Smooth muscle cell (in vitro differentiated cells): ENCODE measurements around the gene CCDC88B. TPM values are rescaled to one million over a fixed set of nuclear protein-coding genes. Genes with fewer than 3 reads are reported as not detected.

Source experiments
- DNase-seq: peaks from one replicate; lab custom pipeline; 2025; ENCODE audit not compliant: unreplicated experiment; lab: John Stamatoyannopoulos, UW
- H2AFZ ChIP-seq: fragments of 200-600 bp; sonication (generic); 2 replicates; pipeline ENCODE4 v1.6.0; 2016; ENCODE audit warnings: antibody characterized with exemption, low read depth, mild to moderate bottlenecking
- H3F3A ChIP-seq: fragments of 200-600 bp; sonication (generic); 2 replicates; pipeline ENCODE4 v1.6.0; 2017; ENCODE audit warnings: antibody characterized with exemption, low read depth
- H3K27ac ChIP-seq: fragments of 200-600 bp; sonication (generic); 2 replicates; pipeline ENCODE4 v1.5.1; 2016; ENCODE audit warnings: low read depth, mild to moderate bottlenecking
- H3K27me3 ChIP-seq: fragments of 200-600 bp; sonication (generic); 2 replicates; pipeline ENCODE4 v1.6.1; 2016; ENCODE audit warnings: low read depth, mild to moderate bottlenecking
- H3K36me3 ChIP-seq: fragments of 200-600 bp; sonication (generic); 2 replicates; pipeline ENCODE4 v1.5.1; 2016; ENCODE audit warnings: low read depth
- H3K4me1 ChIP-seq: fragments of 200-600 bp; sonication (generic); 2 replicates; pipeline ENCODE4 v1.5.1; 2016; ENCODE audit warnings: low read depth
- H3K4me2 ChIP-seq: fragments of 200-600 bp; sonication (generic); 2 replicates; pipeline ENCODE4 v1.6.0; 2016; ENCODE audit warnings: mild to moderate bottlenecking
- H3K4me3 ChIP-seq: fragments of 200-600 bp; sonication (generic); 2 replicates; pipeline ENCODE4 v1.5.1; 2016; ENCODE audit warnings: mild to moderate bottlenecking
- H3K79me2 ChIP-seq: fragments of 200-600 bp; sonication (generic); 2 replicates; pipeline ENCODE4 v1.6.0; 2016; ENCODE audit warnings: low read depth, mild to moderate bottlenecking
- H3K9ac ChIP-seq: fragments of 200-600 bp; sonication (generic); 2 replicates; pipeline ENCODE4 v1.6.0; 2016; ENCODE audit warnings: low read depth
- H3K9me3 ChIP-seq: fragments of 200-600 bp; sonication (generic); replicated peaks from 2 replicates; pipeline ENCODE4 v1.5.1; 2016; ENCODE audit warnings: low read depth
- H4K20me1 ChIP-seq: fragments of 200-600 bp; sonication (generic); 2 replicates; pipeline ENCODE4 v1.6.0; 2016; ENCODE audit warnings: low read depth
- WGBS: methylation state at CpG from one replicate; pipeline ENCODE4 v1.1.7; 2016; ENCODE audit warnings: low lambda C conversion rate; 5-methylcytosine and 5-hydroxymethylcytosine counted together
- polyA plus RNA-seq: library from polyadenylated mRNA; unstranded; fragments of >200 nt; fragmentation: Nextera tagmentation; extraction: Ambion mirVana; gene quantifications from 2 replicates; pipeline ENCODE4 v1.2.1, GENCODE V29; 2016
- total RNA-seq: library from RNA; depleted of rRNA; stranded (reverse); fragments of >200 nt; gene quantifications from 2 replicates; pipeline ENCODE4 v1.2.3, GENCODE V29; 2014
- TF ChIP-seq, protein P1 (sequence below): fragments of 200-600 bp; sonication (generic); IDR thresholded peaks from 2 replicates; pipeline ENCODE4 v1.5.1; 2017; ENCODE audit warnings: borderline replicate concordance, mild to moderate bottlenecking, antibody characterized with exemption; ENCODE audit not compliant: insufficient read depth, poor library complexity, severe bottlenecking

CCDC88B gene
- total and polyA plus RNA-seq, 2 experiments from 2014 or later = 0.22 to 2.2 TPM

DNA sequence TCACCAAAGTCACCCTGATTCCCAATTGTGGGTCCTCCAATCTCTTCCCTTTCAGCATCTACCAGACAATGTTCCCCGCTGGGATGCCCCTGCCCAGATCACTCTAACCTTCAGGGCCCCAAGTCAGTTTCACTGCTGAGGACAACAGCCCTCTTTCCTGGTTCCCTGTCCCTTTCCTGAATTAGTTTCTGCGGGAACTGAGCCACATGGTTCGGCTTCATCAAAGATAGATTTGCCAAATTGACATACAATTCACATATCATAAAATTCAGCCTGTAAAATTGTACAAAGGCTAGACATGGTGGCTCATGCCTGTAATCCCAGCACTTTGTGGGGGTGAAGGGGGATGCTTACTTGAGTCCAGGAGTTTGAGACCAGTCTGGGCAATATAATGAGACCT is 12.0 kb upstream of the CCDC88B start:
- Histone ChIP-seq H3K9ac (no peak overlapping the region), H3K36me3 (no peaks in the 10 kb centered on the region), H3K27ac (no peak overlapping the region), H3K9me3 (no peaks in the 10 kb centered on the region), H3K79me2 (no peaks in the 10 kb centered on the region), H3K27me3 (no peaks in the 10 kb centered on the region), H3K4me3 (no peak overlapping the region), H3K4me2 (no peak overlapping the region), H2AFZ (no peak overlapping the region), H4K20me1 (no peaks in the 10 kb centered on the region), H3K4me1 (no peaks in the 10 kb centered on the region), H3F3A (no peaks in the 10 kb centered on the region)
- no peak for DNase-seq
- WGBS = 96% methylated on average over 3 of the region's 3 CpGs
- TF ChIP-seq, protein P1, sequence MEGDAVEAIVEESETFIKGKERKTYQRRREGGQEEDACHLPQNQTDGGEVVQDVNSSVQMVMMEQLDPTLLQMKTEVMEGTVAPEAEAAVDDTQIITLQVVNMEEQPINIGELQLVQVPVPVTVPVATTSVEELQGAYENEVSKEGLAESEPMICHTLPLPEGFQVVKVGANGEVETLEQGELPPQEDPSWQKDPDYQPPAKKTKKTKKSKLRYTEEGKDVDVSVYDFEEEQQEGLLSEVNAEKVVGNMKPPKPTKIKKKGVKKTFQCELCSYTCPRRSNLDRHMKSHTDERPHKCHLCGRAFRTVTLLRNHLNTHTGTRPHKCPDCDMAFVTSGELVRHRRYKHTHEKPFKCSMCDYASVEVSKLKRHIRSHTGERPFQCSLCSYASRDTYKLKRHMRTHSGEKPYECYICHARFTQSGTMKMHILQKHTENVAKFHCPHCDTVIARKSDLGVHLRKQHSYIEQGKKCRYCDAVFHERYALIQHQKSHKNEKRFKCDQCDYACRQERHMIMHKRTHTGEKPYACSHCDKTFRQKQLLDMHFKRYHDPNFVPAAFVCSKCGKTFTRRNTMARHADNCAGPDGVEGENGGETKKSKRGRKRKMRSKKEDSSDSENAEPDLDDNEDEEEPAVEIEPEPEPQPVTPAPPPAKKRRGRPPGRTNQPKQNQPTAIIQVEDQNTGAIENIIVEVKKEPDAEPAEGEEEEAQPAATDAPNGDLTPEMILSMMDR = no peak

DNA sequence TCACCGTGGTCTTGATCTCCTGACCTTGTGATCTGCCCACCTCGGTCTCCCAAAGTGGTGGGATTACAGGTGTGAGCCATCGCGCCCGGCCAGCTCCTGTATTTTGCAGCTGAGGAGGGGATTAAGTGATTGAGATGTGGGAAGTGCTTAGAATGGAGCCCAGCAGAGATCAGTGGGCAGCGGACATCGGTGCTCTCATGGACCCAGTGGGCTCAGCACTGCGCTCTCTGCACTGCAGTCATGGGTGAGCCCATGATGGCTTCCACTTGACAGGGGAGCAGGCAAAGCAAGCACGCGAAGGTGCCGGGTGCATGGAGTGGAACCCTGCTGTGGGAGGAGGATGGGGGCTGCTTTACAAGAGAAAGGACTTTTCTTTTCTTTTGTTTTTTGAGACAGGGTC is 9.1 kb upstream of the CCDC88B start:
- Histone ChIP-seq H4K20me1 (no peaks in the 10 kb centered on the region), H3K4me3 (no peak overlapping the region), H3K27me3 (no peaks in the 10 kb centered on the region), H3K9ac (no peak overlapping the region), H2AFZ (no peak overlapping the region), H3F3A (no peaks in the 10 kb centered on the region), H3K4me1 (no peaks in the 10 kb centered on the region), H3K27ac (no peak overlapping the region), H3K4me2 (no peak overlapping the region), H3K79me2 (no peaks in the 10 kb centered on the region), H3K36me3 (no peaks in the 10 kb centered on the region), H3K9me3 (no peaks in the 10 kb centered on the region)
- TF ChIP-seq, protein P1 = no peak
- 88% methylated on average over 11 of the region's 11 CpGs for WGBS
- DNase-seq = no peak

DNA sequence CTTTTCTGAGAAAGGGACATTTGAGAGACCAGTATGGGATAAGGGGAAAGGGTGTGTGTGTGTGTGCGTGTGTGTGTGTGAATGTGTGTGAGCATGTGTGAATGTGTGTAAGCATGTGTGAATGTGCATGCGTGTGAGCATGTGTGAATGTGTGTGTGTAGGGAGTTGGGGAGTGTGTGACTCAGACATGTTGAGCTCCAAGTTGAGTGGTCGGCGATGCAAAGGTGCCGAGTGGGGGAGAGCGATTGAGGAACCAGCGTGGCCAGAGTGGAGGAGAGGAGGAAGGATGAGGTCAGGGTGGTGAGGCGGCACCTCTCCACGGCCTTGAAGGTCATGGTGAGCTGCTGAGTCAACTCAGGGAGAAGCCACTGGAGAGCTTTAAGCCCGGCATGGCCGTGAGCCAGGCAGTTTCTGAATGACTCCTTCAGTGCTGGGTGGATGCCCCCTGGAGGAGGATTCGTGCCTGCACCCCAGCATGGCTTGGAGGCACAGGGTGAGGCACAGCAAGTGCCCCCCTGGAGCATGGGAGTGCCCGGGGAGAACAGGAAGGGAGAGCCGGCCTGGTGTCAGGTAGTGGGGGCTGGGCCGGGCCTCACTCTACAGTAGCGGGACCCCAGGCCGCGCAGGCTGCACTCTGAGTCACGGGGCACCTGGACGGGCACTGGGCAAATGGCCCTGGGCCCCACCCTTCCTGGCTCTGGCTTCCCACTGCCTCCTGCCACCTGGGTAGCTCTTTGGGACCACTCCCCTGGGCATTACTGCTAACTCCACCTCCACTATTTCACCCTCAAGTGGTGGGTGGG is 8.2 kb upstream of the CCDC88B start:
- Histone ChIP-seq H2AFZ (no peak overlapping the region), H3K4me1 (no peaks in the 10 kb centered on the region), H4K20me1 (no peaks in the 10 kb centered on the region), H3K4me2 (no peak overlapping the region), H3K27ac (no peak overlapping the region), H3F3A (no peaks in the 10 kb centered on the region), H3K4me3 (no peak overlapping the region), H3K27me3 (no peaks in the 10 kb centered on the region), H3K9ac (no peak overlapping the region), H3K9me3 (no peaks in the 10 kb centered on the region), H3K79me2 (no peaks in the 10 kb centered on the region), H3K36me3 (no peaks in the 10 kb centered on the region)
- 64% methylated on average over 19 of the region's 20 CpGs for WGBS
- DNase-seq = peak; percentile 20
- TF ChIP-seq, protein P1 = peak; percentile 54

DNA sequence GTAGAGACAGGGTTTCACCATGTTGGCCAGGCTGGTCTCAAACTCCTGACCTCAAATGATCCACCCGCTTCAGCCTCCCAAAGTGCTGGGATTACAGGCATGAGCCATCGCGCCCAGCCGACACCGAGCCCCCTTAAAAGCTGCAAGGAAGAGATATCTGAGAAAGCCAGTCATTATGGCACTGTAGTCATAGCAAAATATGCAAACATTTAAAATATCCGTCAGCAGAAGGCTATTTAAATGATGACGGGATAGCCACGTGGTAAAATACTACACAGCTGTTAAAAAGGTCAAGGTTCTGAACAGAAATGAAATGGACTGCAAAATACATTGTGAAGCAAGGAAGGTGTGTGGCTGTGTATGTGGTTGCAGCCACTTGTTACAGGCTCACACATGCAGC is 6.4 kb upstream of the CCDC88B start:
- 92% methylated on average over 8 of the region's 8 CpGs for WGBS
- DNase-seq = no peak
- TF ChIP-seq, protein P1 = no peak

More for the DNA sequence above, 6.4 kb upstream of the CCDC88B start:
- no peaks in the 10 kb centered on the region for H3F3A ChIP-seq
- no peak overlapping the region for H3K4me3 ChIP-seq
- H3K79me2 ChIP-seq = no peaks in the 10 kb centered on the region
- no peaks in the 10 kb centered on the region for H3K36me3 ChIP-seq
- H3K27me3 ChIP-seq = no peaks in the 10 kb centered on the region
- H3K4me2 ChIP-seq = no peak overlapping the region
- H4K20me1 ChIP-seq = no peaks in the 10 kb centered on the region
- no peaks in the 10 kb centered on the region for H3K9me3 ChIP-seq
- H3K27ac ChIP-seq = no peak overlapping the region
- no peak overlapping the region for H3K9ac ChIP-seq
- no peak overlapping the region for H2AFZ ChIP-seq
- H3K4me1 ChIP-seq = no peaks in the 10 kb centered on the region
